MCF 10A (cell line): ENCODE data around the gene SNX25. TPM values are rescaled to one million over a fixed set of nuclear protein-coding genes. Genes with fewer than 3 reads are reported as not detected.

ENCODE experiments used
- BruUV-seq: library from RNA; stranded (reverse); fragments of 400-500 nt; replicated peaks from 2 replicates; lab custom pipeline; 2021; lab: Mats Ljungman, UMichigan
- CTCF ChIA-PET: fragments of 300-600 bp; sonication (Branson Sonifier 250); formaldehyde crosslinking; extraction: SDS; loops from one replicate; lab custom pipeline; 2021; ENCODE audit warnings: antibody characterized with exemption, inconsistent platforms; lab: Yijun Ruan, JAX
- POLR2A ChIA-PET: fragments of 300-600, 350-650 bp; sonication (Branson Sonifier 250); formaldehyde crosslinking; extraction: SDS; loops from one replicate; lab custom pipeline; 2020; ENCODE audit warnings: antibody characterized with exemption, inconsistent platforms; lab: Yijun Ruan, JAX
- DNase-seq: peaks from one replicate; pipeline ENCODE4 v3.0.0-alpha.2; 2018; ENCODE audit not compliant: unreplicated experiment
- H3K27ac Mint-ChIP-seq: one replicate; pipeline ENCODE4 v1.8.0; 2022; ENCODE audit warnings: mild to moderate bottlenecking, low read depth, mixed read lengths; ENCODE audit not compliant: unreplicated experiment
- H3K27me3 Mint-ChIP-seq: one replicate; pipeline ENCODE4 v1.8.0; 2022; ENCODE audit warnings: mixed read lengths; ENCODE audit not compliant: insufficient read depth, unreplicated experiment
- H3K36me3 Mint-ChIP-seq: one replicate; pipeline ENCODE4 v1.8.0; 2022; ENCODE audit warnings: mild to moderate bottlenecking, moderate library complexity, mixed read lengths; ENCODE audit not compliant: insufficient read depth, unreplicated experiment
- H3K4me1 Mint-ChIP-seq: one replicate; pipeline ENCODE4 v1.8.0; 2022; ENCODE audit warnings: mixed read lengths; ENCODE audit not compliant: insufficient read depth, unreplicated experiment
- H3K4me3 Mint-ChIP-seq: one replicate; pipeline ENCODE4 v1.8.0; 2022; ENCODE audit warnings: mild to moderate bottlenecking, moderate library complexity, mixed read lengths; ENCODE audit not compliant: unreplicated experiment
- H3K9me3 Mint-ChIP-seq: one replicate; pipeline ENCODE4 v1.8.0; 2022; ENCODE audit warnings: mixed read lengths; ENCODE audit not compliant: unreplicated experiment
- CTCF ChIP-seq: fragments of 200-600 bp; IDR thresholded peaks from one replicate; pipeline ENCODE4 v1.8.0; 2022; ENCODE audit warnings: antibody characterized with exemption, mild to moderate bottlenecking; ENCODE audit not compliant: unreplicated experiment
- intact Hi-C: fragments of 100-400 bp; cut with micrococcal nuclease; formaldehyde crosslinking; loops from 2 replicates; pipeline ENCODE4 v1.14.1; 2022
- total RNA-seq: library from RNA; stranded (reverse); gene quantifications from 2 replicates; pipeline ENCODE4 v1.2.3, GENCODE V29; 2022

The SNX25 gene
- total RNA-seq, 1 experiment from 2014 or later: 10.5 TPM

DNA sequence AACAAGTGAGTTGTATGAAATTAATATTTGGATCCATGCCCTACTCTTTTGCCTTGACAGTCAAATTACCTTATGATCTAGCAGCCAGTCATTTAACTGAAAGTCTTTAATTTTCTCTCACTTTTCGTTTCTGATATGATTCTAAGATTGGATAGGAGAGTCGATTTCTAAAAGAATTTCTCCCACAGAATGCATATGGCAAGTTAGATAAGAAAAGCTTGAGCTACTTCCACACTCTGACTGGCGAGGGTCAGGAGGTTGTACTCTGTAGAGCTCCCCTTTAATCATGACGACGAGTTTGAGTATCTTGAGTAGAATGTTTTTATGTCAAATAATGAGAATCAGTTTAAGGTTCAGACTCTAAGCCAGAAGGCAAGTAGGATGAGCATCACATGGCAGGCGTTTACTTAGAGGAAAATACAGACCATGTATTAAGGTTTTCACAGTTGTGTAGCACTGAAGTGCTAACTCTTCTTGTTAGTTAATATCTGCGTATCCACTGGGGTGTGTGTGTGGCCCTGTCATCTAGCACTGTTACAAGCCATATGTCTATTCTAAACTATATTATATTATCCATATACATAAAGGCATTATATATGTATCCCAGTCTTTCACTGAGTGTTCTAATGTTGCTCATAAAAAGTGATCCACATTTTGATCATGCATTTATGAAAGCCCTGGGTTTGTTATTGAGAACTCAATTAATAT lies 148.5 kb downstream of the SNX25 start:
- POLR2A ChIA-PET: interaction anchor here (1.7 kb wide), 1 partner anchor 153 kb away, joined by 3 read pairs; no protein-coding TSS in a partner anchor
- no peak overlapping the region for H3K4me3 Mint-ChIP-seq

GRCh38 chr4:185358514-185358913 lies 149.1 kb downstream of the SNX25 start:
- Mint-ChIP-seq H3K9me3 (no peaks in the 10 kb centered on the region), H3K4me1 (no peaks in the 10 kb centered on the region), H3K4me3 (no peak overlapping the region), H3K27me3 (no peaks in the 10 kb centered on the region), H3K36me3 (peaks cover 7% of the 10 kb centered on the region), H3K27ac (no peak overlapping the region)
- intact Hi-C loops: no loop called here
- ChIA-PET POLR2A (interaction anchor here (0.7 to 1.7 kb wide), 2 partner anchors 84 to 154 kb away, joined by 3 read pairs; no protein-coding TSS in a partner anchor), CTCF (no interaction called here)
- BruUV-seq: no TSS peak
- no peak for DNase-seq
- no peak for TF ChIP-seq CTCF

More for the DNA sequence above, 148.5 kb downstream of the SNX25 start:
- TF ChIP-seq CTCF: no peak
- no peaks in the 10 kb centered on the region for H3K27me3 Mint-ChIP-seq
- no peaks in the 10 kb centered on the region for H3K4me1 Mint-ChIP-seq
- no peaks in the 10 kb centered on the region for H3K9me3 Mint-ChIP-seq
- intact Hi-C loops: no loop called here
- DNase-seq: no peak
- peaks cover 3% of the 10 kb centered on the region for H3K36me3 Mint-ChIP-seq
- H3K27ac Mint-ChIP-seq: no peak overlapping the region
- CTCF ChIA-PET: no interaction called here
- BruUV-seq: no TSS peak

DNA sequence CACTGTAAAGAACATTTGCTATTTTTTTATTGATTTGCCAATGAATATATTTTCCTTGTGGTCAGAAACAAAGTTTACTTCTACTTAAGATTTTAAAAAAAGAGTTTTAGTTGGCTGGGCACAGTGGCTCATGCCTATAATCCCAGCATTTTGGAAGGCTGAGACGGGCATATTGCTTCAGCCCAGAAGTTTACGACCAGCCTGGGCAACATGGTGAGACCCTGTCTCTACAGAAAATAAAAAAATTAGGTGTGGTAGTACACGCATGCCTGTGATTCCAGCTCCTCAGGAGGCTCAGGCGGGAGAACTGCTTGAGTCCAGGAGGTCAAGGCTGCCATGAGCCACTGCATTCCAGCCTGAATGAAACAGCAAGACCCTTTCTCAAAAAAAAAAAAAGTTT lies 149.6 kb downstream of the SNX25 start:
- no peak for DNase-seq
- H3K27ac Mint-ChIP-seq: no peak overlapping the region
- no peaks in the 10 kb centered on the region for H3K27me3 Mint-ChIP-seq
- H3K4me3 Mint-ChIP-seq: no peak overlapping the region
- no peak for TF ChIP-seq CTCF
- no TSS peak for BruUV-seq
- H3K36me3 Mint-ChIP-seq: peaks cover 7% of the 10 kb centered on the region
- intact Hi-C loops: no loop called here
- H3K9me3 Mint-ChIP-seq: no peaks in the 10 kb centered on the region
- no peaks in the 10 kb centered on the region for H3K4me1 Mint-ChIP-seq
- ChIA-PET POLR2A (interaction anchor here (0.7 to 1.7 kb wide), 2 partner anchors 85 to 154 kb away, joined by 3 read pairs; no protein-coding TSS in a partner anchor), CTCF (interaction anchor here (0.6 to 1.0 kb wide), 2 partner anchors 66 to 593 kb away, joined by 3 to 4 read pairs; no protein-coding TSS in a partner anchor)

DNA sequence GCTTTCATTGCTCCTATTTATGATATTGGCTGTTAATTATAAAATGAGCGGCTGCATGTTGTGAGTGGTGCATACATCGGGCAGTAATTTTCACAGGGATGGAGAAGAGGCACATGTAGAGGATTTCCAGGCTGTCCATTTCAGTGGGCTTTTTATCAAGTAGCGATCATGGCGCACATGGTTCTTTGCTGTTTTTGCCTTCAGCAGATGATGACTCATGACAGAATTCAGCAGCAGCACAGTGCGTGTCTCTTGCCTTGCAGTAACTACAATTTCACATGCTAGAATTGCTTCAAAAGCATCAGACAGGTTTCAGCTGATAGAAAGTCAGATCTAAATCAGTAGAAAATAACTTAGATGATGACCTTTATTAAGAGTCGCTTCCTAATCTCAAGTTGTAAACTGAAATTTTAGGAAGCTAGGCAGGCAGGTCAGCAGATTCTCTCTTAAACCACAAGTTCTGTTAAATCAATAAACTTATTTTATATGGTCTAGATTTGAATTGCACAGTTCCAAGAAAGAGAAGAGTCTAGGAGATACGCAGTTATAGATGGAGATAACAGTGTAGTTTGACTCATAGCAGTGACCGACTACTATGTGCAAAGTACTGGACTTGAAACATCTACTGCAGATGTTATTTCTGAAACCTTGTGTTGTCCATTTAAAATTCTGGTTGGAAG lies 150.5 kb downstream of the SNX25 start:
- Mint-ChIP-seq H3K4me3 (no peak overlapping the region), H3K4me1 (no peaks in the 10 kb centered on the region), H3K27me3 (no peaks in the 10 kb centered on the region), H3K9me3 (no peaks in the 10 kb centered on the region), H3K36me3 (peaks cover 7% of the 10 kb centered on the region), H3K27ac (no peak overlapping the region)
- BruUV-seq: no TSS peak
- intact Hi-C loops: no loop called here
- peak; percentile 14 for DNase-seq
- no peak for TF ChIP-seq CTCF
- ChIA-PET POLR2A (no interaction called here), CTCF (interaction anchor here (1.0 kb wide), 1 partner anchor 65 kb away, joined by 3 read pairs; no protein-coding TSS in a partner anchor)
